H1 (cell line): ENCODE results near the gene MX1. TPM values are rescaled to one million over a fixed set of nuclear protein-coding genes. Genes with fewer than 3 reads are reported as not detected.

ENCODE experiments used
- CTCF ChIA-PET: fragments of 300-600 bp; sonication (Branson Sonifier 250); formaldehyde crosslinking; loops from one replicate; lab custom pipeline; 2021; ENCODE audit not compliant: partially characterized antibody; lab: Charles Lee
- POLR2A ChIA-PET: fragments of 300-600 bp; sonication (Branson Sonifier 250); formaldehyde crosslinking; loops from one replicate; lab custom pipeline; 2021; ENCODE audit warnings: inconsistent platforms; ENCODE audit not compliant: partially characterized antibody; lab: Charles Lee
- DNase-seq, 2 experiments: peaks; one replicate each; pipeline versions ENCODE4 v3.0.0 to v3.0.0-alpha.2; 2010 to 2022; ENCODE audit warnings: low spot score in 2 of 2, low read depth in 1 of 2, mixed read lengths in 1 of 2
- FAIRE-seq: peaks from 2 replicates; lab custom pipeline; 2011; peaks lifted over from hg19 to GRCh38; lab: Jason Lieb, UNC
- H2AFZ ChIP-seq: 2 replicates; pipeline ENCODE4 v1.8.1; 2012; ENCODE audit warnings: low read length, inconsistent platforms
- H2AK5ac ChIP-seq: 2 replicates; pipeline ENCODE4 v1.6.1; 2013; ENCODE audit warnings: low read depth, low read length
- H2BK120ac ChIP-seq: replicated peaks from 2 replicates; pipeline ENCODE3; 2013; ENCODE audit warnings: low read depth, low read length, inconsistent platforms
- H2BK12ac ChIP-seq: 2 replicates; pipeline ENCODE4 v1.6.1; 2013; ENCODE audit warnings: low read depth, low read length
- H2BK15ac ChIP-seq: 2 replicates; pipeline ENCODE4 v1.6.1; 2013; ENCODE audit warnings: low read length
- H2BK20ac ChIP-seq: 2 replicates; pipeline ENCODE4 v1.6.1; 2013; ENCODE audit warnings: low read length
- H2BK5ac ChIP-seq: 2 replicates; pipeline ENCODE4 v1.6.1; 2013; ENCODE audit warnings: low read depth, low read length
- H3K14ac ChIP-seq: 2 replicates; pipeline ENCODE4 v1.6.1; 2013; ENCODE audit warnings: inconsistent platforms; ENCODE audit not compliant: insufficient read length
- H3K18ac ChIP-seq: 2 replicates; pipeline ENCODE4 v1.6.1; 2013; ENCODE audit warnings: low read length; ENCODE audit errors: extremely low read depth
- H3K23ac ChIP-seq: 2 replicates; pipeline ENCODE4 v1.6.1; 2013; ENCODE audit warnings: inconsistent platforms; ENCODE audit not compliant: insufficient read length
- H3K23me2 ChIP-seq: 2 replicates; pipeline ENCODE4 v1.6.1; 2013; ENCODE audit warnings: low read depth, low read length
- H3K27ac ChIP-seq: 2 replicates; pipeline ENCODE4 v1.6.1; 2011; ENCODE audit warnings: low read depth, low read length, inconsistent platforms
- H3K27me3 ChIP-seq, 4 experiments: replicated peaks in 1 of 4; 1 replicate in 1 of 4; 2 replicates in 3 of 4; pipeline versions ENCODE4 v1.6.1 to v1.8.1; 2011 to 2013; ENCODE audit warnings: low read length in 3 of 4, mild to moderate bottlenecking in 3 of 4, inconsistent platforms in 2 of 4, mixed read lengths in 2 of 4, moderate library complexity in 1 of 4; ENCODE audit not compliant: control insufficient read depth in 3 of 4, insufficient read depth in 3 of 4; ENCODE audit errors: extremely low read depth in 1 of 4
- H3K36me3 ChIP-seq, 4 experiments: 2 replicates each; pipeline versions ENCODE4 v1.6.1 to v1.8.1; 2011 to 2013; ENCODE audit warnings: mild to moderate bottlenecking in 4 of 4, low read length in 3 of 4, moderate library complexity in 2 of 4, control low read depth in 1 of 4, inconsistent platforms in 1 of 4; ENCODE audit not compliant: insufficient read depth in 4 of 4, control insufficient read depth in 2 of 4
- H3K4ac ChIP-seq: replicated peaks from 2 replicates; pipeline ENCODE3; 2013; ENCODE audit warnings: low read length, low read depth, mixed read lengths, inconsistent platforms; ENCODE audit not compliant: insufficient read length
- H3K4me1 ChIP-seq, 4 experiments: replicated peaks in 1 of 4; 1 replicate in 1 of 4; 2 replicates in 3 of 4; pipeline versions ENCODE4 v1.6.1 to v1.8.1; 2011 to 2013; ENCODE audit warnings: low read length in 3 of 4, inconsistent platforms in 2 of 4, mixed read lengths in 1 of 4; ENCODE audit not compliant: insufficient read depth in 4 of 4, control insufficient read depth in 3 of 4
- H3K4me2 ChIP-seq, 2 experiments: 2 replicates each; pipeline versions ENCODE4 v1.6.1 to v1.8.1; 2011 to 2013; ENCODE audit warnings: low read depth in 2 of 2, low read length in 2 of 2, control low read depth in 1 of 2, inconsistent platforms in 1 of 2, mild to moderate bottlenecking in 1 of 2; ENCODE audit not compliant: insufficient read depth in 1 of 2
- H3K4me3 ChIP-seq, 4 experiments: fragments of 200-600, 300-600 bp in 1 of 4; sonication (generic), shearing (Covaris generic), sonication (Bioruptor Twin) in 1 of 4; 2 replicates each; pipeline versions ENCODE4 v1.5.1 to v1.8.1; 2011 to 2016; ENCODE audit warnings: low read length in 4 of 4, low read depth in 3 of 4, control low read depth in 2 of 4, inconsistent platforms in 2 of 4, mild to moderate bottlenecking in 2 of 4, mixed read lengths in 1 of 4, moderate library complexity in 1 of 4; ENCODE audit not compliant: insufficient read depth in 2 of 4; ENCODE audit errors: extremely low read depth in 1 of 4
- H3K56ac ChIP-seq: replicated peaks from 2 replicates; pipeline ENCODE3; 2013; ENCODE audit warnings: low read depth, mild to moderate bottlenecking, mixed read lengths, low read length, inconsistent platforms; ENCODE audit not compliant: insufficient read length
- H3K79me1 ChIP-seq: 2 replicates; pipeline ENCODE4 v1.6.1; 2013; ENCODE audit warnings: low read depth, low read length, control low read depth
- H3K79me2 ChIP-seq, 2 experiments: 2 replicates each; pipeline versions ENCODE4 v1.6.1 to v1.8.1; 2012 to 2013; ENCODE audit warnings: low read length in 2 of 2, mild to moderate bottlenecking in 2 of 2, inconsistent platforms in 1 of 2; ENCODE audit not compliant: insufficient read depth in 2 of 2, control insufficient read depth in 1 of 2
- H3K9ac ChIP-seq, 4 experiments: replicated peaks in 1 of 4; 1 replicate in 1 of 4; 2 replicates in 3 of 4; pipeline versions ENCODE4 v1.6.1 to v1.8.1; 2011 to 2013; ENCODE audit warnings: low read depth in 3 of 4, low read length in 3 of 4, control low read depth in 2 of 4, mild to moderate bottlenecking in 2 of 4, moderate library complexity in 2 of 4, inconsistent platforms in 1 of 4; ENCODE audit errors: extremely low read depth in 1 of 4
- H3K9me3 ChIP-seq, 2 experiments: 2 replicates each; pipeline versions ENCODE4 v1.6.1 to v1.8.1; 2012 to 2013; ENCODE audit warnings: mild to moderate bottlenecking in 2 of 2, moderate library complexity in 2 of 2, control low read depth in 1 of 2, inconsistent platforms in 1 of 2, low read depth in 1 of 2, low read length in 1 of 2, mixed read lengths in 1 of 2; ENCODE audit not compliant: insufficient read depth in 2 of 2
- H4K20me1 ChIP-seq, 2 experiments: replicated peaks in 1 of 2; 2 replicates each; pipeline versions ENCODE3 to v1.8.1; 2011 to 2013; ENCODE audit warnings: inconsistent platforms in 2 of 2, low read length in 2 of 2, mild to moderate bottlenecking in 1 of 2; ENCODE audit not compliant: insufficient read depth in 2 of 2, control insufficient read depth in 1 of 2
- H4K5ac ChIP-seq: 2 replicates; pipeline ENCODE4 v1.6.1; 2013; ENCODE audit warnings: low read length, low read depth, mixed read lengths, inconsistent platforms; ENCODE audit not compliant: insufficient read length
- H4K8ac ChIP-seq: 2 replicates; pipeline ENCODE4 v1.8.0; 2013; ENCODE audit warnings: mild to moderate bottlenecking, moderate library complexity, low read length, inconsistent platforms; ENCODE audit not compliant: insufficient read depth; ENCODE audit errors: extremely low read depth
- H4K91ac ChIP-seq: replicated peaks from 2 replicates; pipeline ENCODE3; 2013; ENCODE audit warnings: low read length, mixed read lengths, inconsistent platforms; ENCODE audit not compliant: insufficient read length
- BACH1 ChIP-seq: IDR thresholded peaks from 2 replicates; pipeline ENCODE4 v1.6.1; 2012; ENCODE audit warnings: low read length, improper control_type of control experiment
- TCF12 ChIP-seq: IDR thresholded peaks from 2 replicates; pipeline ENCODE4 v1.6.1; 2011; ENCODE audit warnings: low read depth, mild to moderate bottlenecking, low read length
- WGBS, 2 experiments: shearing (Covaris generic) in 1 of 2; methylation state at CpG; one replicate each; pipeline versions ENCODE4 v1.1.6 to v1.1.7; 2013 to 2015; ENCODE audit warnings: low lambda C conversion rate in 2 of 2, mixed read lengths in 2 of 2, inconsistent platforms in 1 of 2, low coverage in 1 of 2, missing lambda C conversion rate in 1 of 2; ENCODE audit not compliant: insufficient replicate concordance in 2 of 2, insufficient coverage in 1 of 2, insufficient read length in 1 of 2; ENCODE audit errors: extremely low coverage in 1 of 2, missing lambda C conversion rate in 1 of 2; 5-methylcytosine and 5-hydroxymethylcytosine counted together
- polyA plus RNA-seq, 7 experiments: library from polyadenylated mRNA; depleted of rRNA in 3 of 7; stranded (reverse) in 5 of 7; unstranded in 2 of 7; fragments of >200 nt in 5 of 7; fragments of 200-250 nt in 2 of 7; gene quantifications; 1 replicate in 5 of 7; 2 replicates in 1 of 7; 4 replicates in 1 of 7; pipeline versions ENCODE4 v1.2.1 to v1.2.3, GENCODE V29; 2011 to 2013; ENCODE audit warnings: missing spikeins in 2 of 7, mixed read lengths in 2 of 7
- total RNA-seq: library from RNA; stranded (reverse); fragmentation: NEBNext Ultra II Directional; extraction: Animal tissue kit (Norgen Biotek cat#: 25700); gene quantifications from 2 replicates; pipeline ENCODE4 v1.2.1, GENCODE V29; 2021

The MX1 gene
- total and polyA plus RNA-seq, 2 of the 8 experiments (the other 6 are each of a cell fraction or from before 2014, with no cell fraction given): 3.8 to 5.7 TPM

- FAIRE-seq (no peak), DNase-seq (no peak)
- Histone ChIP-seq H2BK15ac (no peak overlapping the region), H3K9me3 (no peaks in the 10 kb centered on the region; a peak in 2 of 4 replicates), H3K4me1 (peaks cover 9 to 15% (median 11%) of the 10 kb centered on the region in 4 experiments; a peak in 6 of 7 replicates), H2AK5ac (no peak overlapping the region), H2BK20ac (peak overlapping the region; percentile 90; the same call in 1 of the 2 replicates), H2BK12ac (peak overlapping the region; percentile 77; the same call in 1 of the 2 replicates), H4K5ac (no peak overlapping the region), H3K27ac (no peak overlapping the region), H3K4ac (no peak overlapping the region), H4K8ac (no peak overlapping the region), H3K36me3 (no peaks in the 10 kb centered on the region), H2BK5ac (no peak overlapping the region), H4K91ac (no peak overlapping the region), H3K79me1 (no peaks in the 10 kb centered on the region), H4K20me1 (no peaks in the 10 kb centered on the region), H3K27me3 (peaks cover 0 to 3% (median under 1%) of the 10 kb centered on the region in 4 experiments; a peak in 3 of 7 replicates), H3K23me2 (peaks cover 6% of the 10 kb centered on the region; the same call in 1 of the 2 replicates), H3K56ac (no peak overlapping the region), H3K79me2 (no peaks in the 10 kb centered on the region), H2BK120ac (no peak overlapping the region), H3K4me2 (peak overlapping the region; percentile 23 to 76), H3K14ac (no peak overlapping the region), H3K18ac (peak overlapping the region; percentile 24; the same call in 1 of the 2 replicates), H2AFZ (no peak overlapping the region), H3K4me3 (0 out of 8 replicates have a peak overlapping the region, but pooled peaks of 1 of the 4 experiments have one; percentile 22), H3K23ac (no peak overlapping the region), H3K9ac (no peak overlapping the region)
- 0 out of 2 replicates have a peak, but pooled peaks have one; percentile 24 for TF ChIP-seq TCF12
- TF ChIP-seq BACH1: no peak
- ChIA-PET POLR2A (interaction anchor here (0.6 to 0.8 kb wide), 2 partner anchors 89 to 350 kb away, joined by 3 read pairs; partner anchors contain the start of gene TMPRSS2), CTCF (interaction anchor here (0.7 to 2.3 kb wide), 5 partner anchors 8 to 136 kb away, joined by 3 to 11 read pairs (median 3); no protein-coding TSS in a partner anchor)
- 85% methylated on average over 10 of the region's 11 CpGs; no CpG with 5 or more reads in 1 of the 2 experiments for WGBS, 2 experiments
Observed at GRCh38 chr21:41418956-41419680, 6.9 kb upstream of the MX1 start.
